T follicular helper cell (primary cell): Measurements from ENCODE around the gene DTYMK.
"Not testable (repeated sequence)": the region's sequence is repeated elsewhere in the genome, so short reads cannot be mapped to it uniquely, and the experiment has no call there.

Experiments used
- DNase-seq: peaks from one replicate; pipeline ENCODE4 v3.0.0-alpha.2; 2020; ENCODE audit warnings: low read depth
- total RNA-seq, 2 experiments: gene quantifications; one replicate each; lab custom pipeline; 2026; lab: John Stamatoyannopoulos, UW

Gene DTYMK
- total RNA-seq: 13.7 to 24.7 reads per million in 2 experiments

- DNase-seq: peak; percentile 92
Observed at GRCh38 chr2:241686650-241687425, at the start of gene DTYMK. Gene DTYMK, minus strand, starts transcription at chr2:241686815. Its CDS starts 32 bp downstream, at chr2:241686783.

GRCh38 chr2:241736111-241736510 lies 49.5 kb upstream of the DTYMK start:
- DNase-seq: no peak

DNA sequence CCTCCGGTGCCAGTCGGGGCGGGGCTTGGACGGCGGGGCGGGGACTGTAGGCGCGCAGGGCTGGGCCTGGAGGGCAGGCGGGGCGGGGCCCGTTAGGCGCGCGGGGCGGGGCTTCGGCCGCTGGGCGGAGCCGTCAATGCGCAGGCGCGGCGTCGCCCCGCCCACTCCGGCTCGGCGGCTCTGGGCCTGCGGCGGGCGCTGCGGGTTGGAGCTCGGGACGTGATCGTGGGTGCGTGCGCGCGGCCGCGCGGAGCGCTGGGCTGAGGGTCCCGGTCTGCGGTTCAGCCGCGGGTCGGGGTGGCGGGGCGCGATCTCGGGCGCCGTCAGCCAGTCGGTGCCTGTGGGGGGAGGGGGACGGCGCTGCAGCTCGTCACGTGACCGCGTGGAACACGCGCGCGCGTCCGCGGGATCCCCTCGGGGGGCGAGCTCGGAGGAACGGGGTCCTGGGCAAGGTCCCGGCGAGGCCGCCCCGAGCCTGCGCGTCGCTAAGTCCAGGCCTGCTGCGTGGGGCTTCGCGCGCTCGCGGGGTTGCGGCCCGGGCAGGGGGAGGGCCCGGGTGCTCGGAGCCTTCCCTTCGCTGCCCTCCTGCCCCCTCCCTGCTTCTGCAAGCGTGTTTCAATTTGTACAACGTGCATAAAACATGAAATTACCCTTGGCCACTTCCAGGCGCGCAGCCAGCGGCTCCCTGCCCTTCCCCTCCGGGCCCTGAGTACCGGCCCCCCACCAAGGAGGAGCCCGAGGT lies 48.0 kb upstream of the DTYMK start, which contains the start of gene D2HGDH:
D2HGDH (plus strand) TSS at position 164 of the 742 bp plus-strand sequence. CDS start 595 bp downstream, outside the sequence.
- peak; percentile 89 for DNase-seq

DNA sequence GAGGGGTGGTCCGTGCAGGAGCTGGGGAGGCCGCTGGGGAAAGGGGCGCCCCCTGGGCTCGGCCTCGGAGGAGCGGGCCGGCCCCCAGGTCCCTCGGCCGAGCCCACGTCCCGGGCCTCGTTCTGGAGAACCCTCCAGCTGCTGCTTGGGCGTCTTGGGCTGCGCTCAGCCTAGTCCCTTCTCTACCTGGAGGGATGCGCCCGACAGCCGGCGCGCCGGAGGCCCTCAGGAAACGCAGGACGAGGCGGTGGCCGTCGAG lies 47.5 kb upstream of the DTYMK start:
- no peak for DNase-seq

GRCh38 chr2:241733391-241734207 lies 47.0 kb upstream of the DTYMK start:
- no peak for DNase-seq

GRCh38 chr2:241732513-241733186 lies 46.0 kb upstream of the DTYMK start:
- DNase-seq: not testable (repeated sequence)

DNA sequence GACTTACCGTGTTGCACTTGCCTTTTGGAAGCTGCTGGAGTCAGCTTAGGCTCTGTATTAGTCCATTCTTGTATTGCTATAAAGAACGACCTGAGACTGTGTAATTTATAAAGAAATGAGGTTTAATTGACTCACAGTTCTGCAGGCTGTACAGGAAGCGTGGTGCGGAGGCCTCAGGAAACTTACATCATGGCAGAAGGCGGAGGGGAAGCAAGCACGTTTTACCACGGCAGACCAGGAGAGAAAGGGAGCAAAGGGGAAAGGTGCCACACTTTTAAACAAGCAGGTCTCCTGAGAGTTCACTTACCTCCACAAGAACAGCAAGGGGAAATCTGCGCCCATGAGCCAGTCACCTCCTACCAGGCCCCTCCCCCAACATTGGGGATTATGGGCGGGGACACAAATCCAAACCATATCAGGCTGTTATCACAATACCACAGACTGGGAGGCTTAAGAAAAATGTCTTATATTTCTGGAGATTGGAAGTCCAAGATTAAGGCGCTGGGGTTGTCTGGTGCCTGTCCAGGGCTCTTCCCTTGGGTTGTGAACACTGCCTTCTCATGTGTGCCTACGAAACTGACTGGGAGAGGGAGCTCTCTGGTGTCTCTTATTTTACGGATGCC lies 44.2 kb upstream of the DTYMK start:
- no peak for DNase-seq

DNA sequence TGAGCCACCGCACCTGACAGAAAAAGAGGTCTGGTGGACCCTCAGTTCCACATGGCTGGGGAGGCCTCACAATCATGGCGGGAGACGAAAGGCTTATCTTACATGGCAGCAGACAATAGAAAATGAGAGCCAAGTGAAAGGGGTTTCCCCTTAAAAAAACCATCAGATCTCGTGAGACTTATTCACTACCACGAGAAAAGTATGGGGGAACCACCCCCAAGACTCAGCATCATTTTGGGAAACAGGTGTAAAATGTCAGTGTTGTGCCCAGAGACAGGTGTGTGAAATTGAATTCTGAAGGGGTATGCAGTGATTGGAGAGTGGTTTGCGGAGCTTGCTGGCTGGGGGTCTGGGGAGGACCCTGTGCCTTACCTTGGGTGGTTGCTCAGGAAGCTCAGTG lies 43.3 kb upstream of the DTYMK start:
- no peak for DNase-seq

DNA sequence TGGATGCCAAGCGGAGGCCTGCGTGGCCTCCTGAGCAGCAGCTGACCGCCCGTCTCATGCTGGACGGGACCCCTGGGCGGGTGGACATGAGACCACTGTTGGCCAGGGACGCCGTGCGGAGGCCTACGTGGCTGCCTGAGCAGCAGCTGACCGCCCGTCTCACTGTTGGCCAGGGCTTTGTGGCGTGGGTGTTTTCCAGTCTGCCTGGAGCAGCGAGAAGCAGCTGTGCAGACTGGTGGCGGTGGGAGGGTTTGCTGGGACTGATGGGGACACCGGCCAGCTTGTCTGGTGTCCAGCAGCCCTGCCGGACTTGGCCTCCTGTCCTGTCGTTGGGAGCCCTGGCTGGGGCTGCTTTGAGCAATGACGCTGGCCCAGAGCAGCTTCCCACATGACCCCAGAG lies 42.0 kb upstream of the DTYMK start:
- DNase-seq: no peak

GRCh38 chr2:241728000-241728399 lies 41.4 kb upstream of the DTYMK start:
- DNase-seq: no peak

DNA sequence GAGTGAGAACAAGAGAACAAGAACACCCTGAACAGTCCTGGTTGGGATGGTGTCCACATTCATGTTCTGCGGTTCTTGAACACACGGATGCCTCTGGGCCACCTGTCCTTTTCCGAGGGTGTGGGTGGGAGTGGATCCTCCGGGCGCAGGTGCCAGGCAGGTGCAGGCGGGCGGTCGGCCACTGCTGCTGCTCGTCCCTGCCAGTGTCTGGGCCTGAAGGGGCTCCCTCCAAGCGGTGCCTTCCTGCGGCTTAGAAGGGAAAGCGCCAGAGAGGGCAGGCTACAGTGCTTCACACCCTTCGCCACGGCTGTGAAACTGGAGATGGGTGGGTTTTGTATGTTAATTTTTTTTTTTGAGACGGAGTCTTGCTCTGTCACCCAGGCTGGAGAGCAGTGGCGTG lies 39.8 kb upstream of the DTYMK start:
- DNase-seq: no peak

GRCh38 chr2:241724975-241725870 lies 38.6 kb upstream of the DTYMK start:
- DNase-seq: no peak

DNA sequence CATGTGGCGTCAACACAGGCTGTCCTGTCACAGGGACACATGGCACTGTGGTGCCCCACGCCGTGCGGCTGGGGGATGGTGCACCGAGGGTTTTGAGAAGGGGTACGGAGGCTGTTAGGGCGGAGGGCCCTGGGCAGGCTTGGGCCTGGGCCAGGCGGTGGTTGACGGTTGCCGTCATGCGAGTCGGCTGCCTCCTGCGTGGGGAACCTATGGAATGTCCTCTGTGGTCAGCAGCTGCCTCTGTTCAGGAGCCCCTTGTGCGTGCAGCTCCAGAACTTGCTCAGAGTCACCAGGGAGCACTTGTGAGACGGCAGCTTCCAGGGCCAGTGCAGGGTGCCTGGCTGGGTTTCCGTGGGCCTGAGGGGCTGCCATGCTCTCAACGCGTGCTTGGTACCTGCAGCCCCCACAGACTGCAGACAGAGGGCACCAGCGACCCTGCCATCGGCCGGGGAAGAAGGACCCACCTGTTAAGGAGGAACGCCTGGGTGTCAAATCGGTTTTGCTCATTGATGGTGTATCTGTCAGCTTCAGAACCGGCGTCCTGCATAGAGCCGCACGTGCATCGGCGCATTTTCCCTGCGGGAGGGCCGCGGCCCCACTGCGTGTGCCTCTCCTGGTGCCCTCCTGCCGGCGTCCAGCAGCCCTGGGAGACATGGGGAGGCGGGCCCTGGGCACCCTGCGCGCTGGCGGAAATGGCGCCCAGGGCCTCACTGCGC lies 37.8 kb upstream of the DTYMK start:
- DNase-seq: no peak

DNA sequence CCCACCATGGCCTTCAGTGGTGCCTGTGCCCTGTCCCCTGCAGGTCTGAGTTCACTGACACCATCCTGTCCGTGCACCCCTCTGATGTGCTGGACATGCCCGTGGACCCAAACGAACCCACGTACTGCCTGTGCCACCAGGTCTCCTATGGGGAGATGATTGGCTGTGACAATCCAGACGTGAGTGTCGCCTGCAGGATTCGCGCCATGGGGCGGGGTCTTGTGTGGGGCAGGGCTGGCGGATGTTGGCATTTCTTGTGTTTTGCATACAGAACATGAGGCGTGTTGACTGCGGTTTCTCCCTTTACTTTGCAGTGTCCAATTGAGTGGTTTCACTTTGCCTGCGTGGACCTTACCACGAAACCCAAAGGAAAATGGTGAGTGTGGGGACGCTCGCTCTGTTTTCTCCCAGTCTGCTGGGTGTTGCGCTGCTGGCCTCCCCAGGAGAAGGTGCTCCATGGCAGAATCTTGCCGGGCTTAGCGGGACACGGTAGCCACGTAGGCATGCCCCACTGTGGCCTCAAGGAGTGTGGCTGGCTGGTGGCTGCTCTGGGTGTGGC lies 36.4 kb upstream of the DTYMK start:
- no peak for DNase-seq

GRCh38 chr2:241721852-241722251 lies 35.2 kb upstream of the DTYMK start:
- no peak for DNase-seq

DNA sequence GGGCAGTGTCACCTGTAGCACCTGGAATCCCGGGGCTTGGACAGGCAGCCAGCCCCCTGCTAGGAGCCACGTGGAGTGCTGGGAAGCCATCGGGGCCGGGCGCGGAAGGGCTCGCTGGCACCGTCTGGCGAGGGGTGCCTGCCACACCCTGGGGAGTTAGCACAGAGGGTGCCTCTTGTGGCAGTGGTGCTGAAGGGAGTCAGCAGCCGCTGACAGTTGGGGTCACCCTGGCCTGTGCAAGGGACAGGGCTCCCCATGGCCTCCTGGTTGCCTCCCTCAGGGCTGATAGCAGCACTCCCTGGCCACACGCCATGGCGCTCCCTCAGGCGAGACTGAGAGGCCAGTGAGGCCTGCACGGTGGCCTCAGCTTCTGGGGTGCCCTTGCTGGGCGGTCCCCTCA lies 33.9 kb upstream of the DTYMK start:
- no peak for DNase-seq

DNA sequence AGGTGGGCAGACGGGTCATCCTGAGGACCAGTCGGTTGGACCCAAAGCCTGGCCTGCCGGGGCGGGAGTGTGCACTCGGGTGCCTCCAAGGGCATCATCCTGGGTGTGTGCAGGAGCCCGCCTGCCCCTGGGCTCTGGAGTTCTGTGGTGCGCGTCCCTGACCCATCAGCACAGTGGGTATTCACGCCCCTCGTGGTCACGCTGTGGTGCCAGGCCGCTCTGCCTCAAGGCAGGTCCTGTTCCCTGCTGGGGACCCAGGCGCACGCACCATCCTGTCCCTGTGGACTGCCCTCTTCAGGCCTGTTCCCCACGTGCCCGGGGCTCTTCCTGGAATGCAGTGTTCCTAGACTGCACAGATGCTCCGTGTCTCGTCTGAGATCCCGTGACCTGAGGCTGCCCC lies 33.5 kb upstream of the DTYMK start:
- no peak for DNase-seq

DNA sequence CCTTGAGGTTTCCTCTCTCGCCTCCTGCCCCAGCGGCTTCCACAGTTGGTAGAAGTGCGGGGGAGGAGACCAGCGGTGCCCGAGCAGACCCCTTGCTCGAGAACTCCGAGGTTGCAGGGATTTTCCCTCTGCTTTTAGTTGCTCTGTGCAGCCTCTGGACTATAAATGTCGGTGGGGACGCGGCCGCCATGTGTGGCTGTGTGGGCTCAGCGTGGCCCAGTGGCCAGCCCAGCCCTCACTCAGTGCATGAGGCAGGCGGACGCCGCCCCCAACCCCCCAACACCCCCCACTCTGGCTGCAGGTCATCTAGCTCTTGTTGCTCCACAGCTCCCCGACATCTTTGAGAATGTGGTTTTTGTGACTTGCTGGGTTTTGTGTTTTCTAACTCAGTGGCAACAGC lies 32.5 kb upstream of the DTYMK start:
- DNase-seq: no peak

GRCh38 chr2:241708879-241709278 lies 22.3 kb upstream of the DTYMK start:
- no peak for DNase-seq

DNA sequence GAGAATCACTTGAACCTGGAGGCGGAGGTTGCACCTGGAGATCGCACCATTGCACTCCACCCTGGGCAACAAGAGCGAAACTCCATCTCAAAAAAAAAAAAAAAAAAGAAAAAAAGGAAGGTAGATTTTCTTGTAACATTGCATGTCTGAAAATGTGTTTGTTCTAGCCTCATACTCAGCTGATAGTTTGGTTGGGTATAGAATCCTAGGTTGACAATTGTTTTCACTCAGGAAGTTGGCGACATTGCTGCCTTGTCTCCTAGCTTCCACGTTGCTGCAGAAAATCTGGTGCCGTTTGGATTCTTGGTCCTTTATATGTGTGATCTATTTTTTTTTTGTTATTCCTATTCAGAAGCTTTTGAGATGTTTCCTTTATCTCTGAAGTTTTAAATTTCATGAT lies 19.9 kb upstream of the DTYMK start:
- no peak for DNase-seq
